Peyer's patch (tissue), 4 donors: Measurements from ENCODE around the gene FBXO45. TPM values are rescaled to one million over a fixed set of nuclear protein-coding genes. Genes with fewer than 3 reads are reported as not detected.

ENCODE experiments used
- DNase-seq, 3 donors: peaks; one replicate each; pipeline ENCODE4 v3.0.0-alpha.2; 2017 to 2019
- H3K27ac ChIP-seq, 4 donors: fragments of 200-600 bp; sonication (generic); one replicate each; pipeline ENCODE4 v1.5.1; 2016 to 2019
- H3K27me3 ChIP-seq, 2 donors: fragments of 200-600 bp; sonication (generic); one replicate each; pipeline ENCODE4 v1.5.1; 2019
- H3K36me3 ChIP-seq, 3 donors: fragments of 200-600 bp; sonication (generic); one replicate each; pipeline ENCODE4 v1.5.1; 2016 to 2019
- H3K4me1 ChIP-seq, 4 donors: fragments of 200-600 bp; sonication (generic); one replicate each; pipeline ENCODE4 v1.5.1; 2016 to 2019
- H3K4me3 ChIP-seq, 4 donors: fragments of 200-600 bp; sonication (generic); 1 replicate in 3 of 4; 2 replicates in 1 of 4; pipeline ENCODE4 v1.5.1; 2016 to 2019; ENCODE audit warnings: mild to moderate bottlenecking in 1 of 4
- H3K9me3 ChIP-seq, 4 donors: fragments of 200-600 bp; sonication (generic); one replicate each; pipeline ENCODE4 v1.5.1; 2016 to 2019; ENCODE audit warnings: mild to moderate bottlenecking in 1 of 4
- CTCF ChIP-seq, 6 experiments: fragments of 450-650 bp in 4 of 6; fragments of 200-600 bp in 2 of 6; sonication (generic) in 1 of 6; IDR thresholded peaks; one replicate each; pipeline ENCODE4 v1.5.1; 2017 to 2019; ENCODE audit warnings: antibody characterized with exemption in 6 of 6, mild to moderate bottlenecking in 3 of 6, moderate library complexity in 1 of 6
- POLR2A ChIP-seq, 2 donors: fragments of 450-650 bp; IDR thresholded peaks; one replicate each; pipeline ENCODE4 v1.5.1; 2017; ENCODE audit warnings: antibody characterized with exemption in 2 of 2, mild to moderate bottlenecking in 2 of 2, moderate library complexity in 2 of 2
- total RNA-seq, 4 donors: library from RNA; depleted of rRNA; stranded (reverse); fragments of >200 nt; gene quantifications; one replicate each; pipeline ENCODE4 v1.1.0, GENCODE V29; 2016

The FBXO45 gene
- total RNA-seq, 4 donors from 2014 or later: 5.0 to 6.5 (median 5.9) TPM

GRCh38 chr3:196624067-196624790, 55.8 kb downstream of the FBXO45 start:
- no peak for TF ChIP-seq POLR2A (IDR thresholded peaks at IDR 0.05)
- TF ChIP-seq CTCF (IDR thresholded peaks at IDR 0.05): no peak
- Histone ChIP-seq H3K27me3 (no peaks in the 10 kb centered on the region), H3K4me1 (peaks cover 0 to 7% (median 2%) of the 10 kb centered on the region in 4 donors), H3K9me3 (no peaks in the 10 kb centered on the region), H3K4me3 (no peak overlapping the region), H3K36me3 (no peaks in the 10 kb centered on the region), H3K27ac (peak overlapping the region in 2 of 4 donors; percentile 39 to 40)
- DNase-seq: peak in 2 of 3 donors; percentile 57 to 66

GRCh38 chr3:196624907-196625306, 56.4 kb downstream of the FBXO45 start:
- H3K9me3 ChIP-seq: no peaks in the 10 kb centered on the region
- peak overlapping the region in 2 of 4 donors; percentile 39 to 40 for H3K27ac ChIP-seq
- H3K4me3 ChIP-seq: no peak overlapping the region
- TF ChIP-seq CTCF (IDR thresholded peaks at IDR 0.05) (no peak), POLR2A (IDR thresholded peaks at IDR 0.05) (no peak)
- H3K27me3 ChIP-seq: no peaks in the 10 kb centered on the region
- H3K4me1 ChIP-seq: peaks cover 0 to 7% (median 2%) of the 10 kb centered on the region in 4 donors
- DNase-seq: no peak
- no peaks in the 10 kb centered on the region for H3K36me3 ChIP-seq

- no peaks in the 10 kb centered on the region for H3K36me3 ChIP-seq
- H3K4me3 ChIP-seq: no peak overlapping the region
- DNase-seq: no peak
- peaks cover 0 to 4% (median under 1%) of the 10 kb centered on the region in 4 donors for H3K4me1 ChIP-seq
- no peaks in the 10 kb centered on the region for H3K27me3 ChIP-seq
- TF ChIP-seq POLR2A (IDR thresholded peaks at IDR 0.05) (no peak), CTCF (IDR thresholded peaks at IDR 0.05) (no peak)
- H3K27ac ChIP-seq: no peak overlapping the region
- no peaks in the 10 kb centered on the region for H3K9me3 ChIP-seq
Measured at GRCh38 chr3:196625331-196625730, 56.9 kb downstream of the FBXO45 start.

GRCh38 chr3:196627918-196628231, 59.4 kb downstream of the FBXO45 start:
- TF ChIP-seq CTCF (IDR thresholded peaks at IDR 0.05): no peak
- no peak for TF ChIP-seq POLR2A (IDR thresholded peaks at IDR 0.05)
- no peaks in the 10 kb centered on the region for H3K9me3 ChIP-seq
- H3K4me1 ChIP-seq: peaks cover 0 to 6% (median 0%) of the 10 kb centered on the region in 4 donors
- no peak overlapping the region for H3K4me3 ChIP-seq
- H3K27me3 ChIP-seq: no peaks in the 10 kb centered on the region
- DNase-seq: no peak
- H3K27ac ChIP-seq: no peak overlapping the region
- no peaks in the 10 kb centered on the region for H3K36me3 ChIP-seq

- Histone ChIP-seq H3K27ac (no peak overlapping the region), H3K4me3 (no peak overlapping the region), H3K9me3 (no peaks in the 10 kb centered on the region), H3K4me1 (peaks cover 0 to 17% (median 2%) of the 10 kb centered on the region in 4 donors), H3K36me3 (no peaks in the 10 kb centered on the region), H3K27me3 (no peaks in the 10 kb centered on the region)
- no peak for TF ChIP-seq CTCF (IDR thresholded peaks at IDR 0.05)
- no peak for TF ChIP-seq POLR2A (IDR thresholded peaks at IDR 0.05)
- no peak for DNase-seq
Measured at GRCh38 chr3:196629228-196629627, 60.8 kb downstream of the FBXO45 start.
